Endodermal cell (in vitro differentiated cells): ENCODE data around the gene GRHL1. TPM values are rescaled to one million over a fixed set of nuclear protein-coding genes. Genes with fewer than 3 reads are reported as not detected.

Experiments used
- DNase-seq: peaks from one replicate; pipeline ENCODE4 v3.0.0-alpha.2; 2017
- H3K27ac ChIP-seq: 2 replicates; pipeline ENCODE4 v1.5.1; 2013; ENCODE audit warnings: mild to moderate bottlenecking, low read depth, low read length, moderate library complexity
- H3K27me3 ChIP-seq: 2 replicates; pipeline ENCODE4 v1.6.1; 2013; ENCODE audit warnings: mild to moderate bottlenecking, low read length, moderate library complexity; ENCODE audit not compliant: insufficient read depth, control insufficient read depth, poor library complexity, severe bottlenecking
- H3K36me3 ChIP-seq: 2 replicates; pipeline ENCODE4 v1.7.0; 2013; ENCODE audit warnings: mild to moderate bottlenecking, low read length, moderate library complexity; ENCODE audit not compliant: control insufficient read depth, insufficient read depth
- H3K4me1 ChIP-seq: one replicate; pipeline ENCODE4 v1.7.0; 2013; ENCODE audit warnings: low read length; ENCODE audit not compliant: control insufficient read depth, insufficient read depth
- H3K4me3 ChIP-seq: 2 replicates; pipeline ENCODE4 v1.5.1; 2013; ENCODE audit warnings: mild to moderate bottlenecking, low read length, moderate library complexity
- H3K9ac ChIP-seq: 2 replicates; pipeline ENCODE4 v1.6.1; 2013; ENCODE audit warnings: mild to moderate bottlenecking, low read length, moderate library complexity; ENCODE audit not compliant: poor library complexity, severe bottlenecking; ENCODE audit errors: extremely low read depth
- H3K9me3 ChIP-seq: 2 replicates; pipeline ENCODE4 v1.6.1; 2013; ENCODE audit warnings: mild to moderate bottlenecking, low read length, moderate library complexity; ENCODE audit not compliant: control insufficient read depth
- H3K27ac Mint-ChIP-seq: 2 replicates; pipeline ENCODE4 v1.8.0; 2020; ENCODE audit warnings: mixed read lengths
- H3K27me3 Mint-ChIP-seq: 2 replicates; pipeline ENCODE4 v1.8.0; 2021; ENCODE audit warnings: mild to moderate bottlenecking, mixed read lengths; ENCODE audit not compliant: insufficient read depth
- H3K36me3 Mint-ChIP-seq: 2 replicates; pipeline ENCODE4 v1.8.0; 2020; ENCODE audit warnings: low read depth, mixed read lengths
- H3K4me1 Mint-ChIP-seq: 2 replicates; pipeline ENCODE4 v1.8.0; 2020; ENCODE audit warnings: mixed read lengths
- H3K4me3 Mint-ChIP-seq: 2 replicates; pipeline ENCODE4 v1.8.0; 2020; ENCODE audit warnings: mild to moderate bottlenecking, moderate library complexity, mixed read lengths
- H3K9me3 Mint-ChIP-seq: 2 replicates; pipeline ENCODE4 v1.8.0; 2020; ENCODE audit warnings: mild to moderate bottlenecking, mixed read lengths
- whole genome bisulfite sequencing, 2 experiments: methylation state at CpG; one replicate each; pipeline versions ENCODE4 v1.1.5 to v1.1.7; 2013; ENCODE audit warnings: missing lambda C conversion rate in 2 of 2, mixed read lengths in 1 of 2; ENCODE audit not compliant: insufficient coverage in 1 of 2, insufficient read length in 1 of 2; 5-methylcytosine and 5-hydroxymethylcytosine counted together
- total RNA-seq, 2 donors: library from RNA; stranded (reverse); fragmentation: NEBNext Ultra II Directional in 1 of 2; extraction: Animal tissue kit (Norgen Biotek cat#: 25700) in 1 of 2; gene quantifications; 2 replicates in 1 of 2; 3 replicates in 1 of 2; pipeline ENCODE4 v1.2.1, GENCODE V29; 2021
- TF ChIP-seq, protein P1 (sequence below): fragments of 200-600 bp; sonication (generic); conservative IDR thresholded peaks from 2 replicates; pipeline ENCODE4 v1.5.0; 2021; ENCODE audit warnings: antibody characterized with exemption, mild to moderate bottlenecking

The GRHL1 gene
- total RNA-seq, 2 donors from 2014 or later: 2.7 to 2.9 TPM

DNA sequence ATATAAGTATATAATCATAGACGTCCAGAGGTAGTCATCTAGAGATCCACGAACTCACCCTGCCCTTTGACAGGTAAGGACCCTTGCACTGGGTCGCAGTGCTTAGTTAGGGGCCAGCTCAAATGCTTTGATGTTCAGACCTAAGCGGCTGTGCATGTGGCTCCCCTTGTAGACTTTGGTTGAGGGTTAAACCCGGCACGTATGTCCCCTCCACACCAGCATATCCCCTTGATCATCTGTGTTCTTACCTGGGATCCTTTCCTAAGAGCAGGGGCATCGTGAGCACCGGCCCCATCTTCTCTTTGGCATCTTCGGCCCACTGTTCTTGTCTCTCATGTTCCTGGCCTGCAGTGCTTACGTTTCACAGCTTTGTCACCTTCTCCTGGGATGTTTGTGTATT lies 31.4 kb downstream of the GRHL1 start:
- Histone ChIP-seq H3K27ac (no peak overlapping the region), H3K9me3 (no peaks in the 10 kb centered on the region), H3K4me1 (no peaks in the 10 kb centered on the region), H3K4me3 (no peak overlapping the region), H3K9ac (no peak overlapping the region), H3K27me3 (no peaks in the 10 kb centered on the region), H3K36me3 (no peaks in the 10 kb centered on the region)
- Mint-ChIP-seq H3K4me1 (no peaks in the 10 kb centered on the region), H3K9me3 (no peaks in the 10 kb centered on the region), H3K27ac (no peak overlapping the region), H3K36me3 (peaks cover 3% of the 10 kb centered on the region), H3K4me3 (no peak overlapping the region), H3K27me3 (no peaks in the 10 kb centered on the region)
- 96% methylated on average over 5 to 10 of the region's 10 CpGs for WGBS, 2 experiments
- TF ChIP-seq, protein P1, sequence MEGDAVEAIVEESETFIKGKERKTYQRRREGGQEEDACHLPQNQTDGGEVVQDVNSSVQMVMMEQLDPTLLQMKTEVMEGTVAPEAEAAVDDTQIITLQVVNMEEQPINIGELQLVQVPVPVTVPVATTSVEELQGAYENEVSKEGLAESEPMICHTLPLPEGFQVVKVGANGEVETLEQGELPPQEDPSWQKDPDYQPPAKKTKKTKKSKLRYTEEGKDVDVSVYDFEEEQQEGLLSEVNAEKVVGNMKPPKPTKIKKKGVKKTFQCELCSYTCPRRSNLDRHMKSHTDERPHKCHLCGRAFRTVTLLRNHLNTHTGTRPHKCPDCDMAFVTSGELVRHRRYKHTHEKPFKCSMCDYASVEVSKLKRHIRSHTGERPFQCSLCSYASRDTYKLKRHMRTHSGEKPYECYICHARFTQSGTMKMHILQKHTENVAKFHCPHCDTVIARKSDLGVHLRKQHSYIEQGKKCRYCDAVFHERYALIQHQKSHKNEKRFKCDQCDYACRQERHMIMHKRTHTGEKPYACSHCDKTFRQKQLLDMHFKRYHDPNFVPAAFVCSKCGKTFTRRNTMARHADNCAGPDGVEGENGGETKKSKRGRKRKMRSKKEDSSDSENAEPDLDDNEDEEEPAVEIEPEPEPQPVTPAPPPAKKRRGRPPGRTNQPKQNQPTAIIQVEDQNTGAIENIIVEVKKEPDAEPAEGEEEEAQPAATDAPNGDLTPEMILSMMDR: no peak
- peak; percentile 21 for DNase-seq

DNA sequence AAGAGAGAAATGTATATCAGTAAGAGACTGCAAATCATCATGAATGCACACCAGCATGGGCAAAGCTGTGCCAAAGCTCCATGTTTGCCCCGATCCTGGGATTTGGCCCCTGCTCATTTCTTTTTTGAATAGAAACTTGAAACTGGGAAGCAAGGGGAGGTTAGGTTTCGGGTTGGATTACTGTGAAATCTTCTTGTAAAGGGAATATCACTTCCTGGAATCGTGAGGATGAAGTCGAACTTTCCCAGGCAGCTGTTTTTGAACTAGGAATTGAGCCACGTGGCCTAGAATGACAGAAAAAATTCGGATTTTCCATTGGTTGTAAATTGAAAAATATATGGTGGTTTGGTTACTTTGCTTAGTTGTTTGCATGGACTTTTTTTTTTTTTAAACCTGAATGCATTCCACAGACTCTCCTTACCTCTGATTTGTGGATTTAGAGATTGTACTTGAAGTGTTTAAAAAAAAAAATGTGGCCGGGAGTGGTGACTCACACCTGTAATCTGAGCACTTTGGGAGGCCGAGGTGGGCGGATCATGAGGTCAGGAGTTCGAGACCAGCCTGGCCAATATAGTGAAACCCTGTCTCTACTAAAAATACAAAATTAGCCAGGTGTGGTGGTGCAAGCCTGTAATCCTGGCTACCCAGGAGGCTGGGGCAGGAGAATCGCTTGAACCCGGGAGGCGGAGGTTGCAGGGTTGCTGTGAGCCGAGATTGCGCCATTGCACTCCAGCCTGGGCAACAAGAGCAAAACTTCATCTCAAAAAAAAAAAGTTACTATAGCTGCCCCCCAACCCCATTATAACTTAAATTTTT lies 32.1 kb downstream of the GRHL1 start:
- Histone ChIP-seq H3K9ac (no peak overlapping the region), H3K9me3 (no peaks in the 10 kb centered on the region), H3K27me3 (no peaks in the 10 kb centered on the region), H3K4me3 (no peak overlapping the region), H3K27ac (no peak overlapping the region), H3K36me3 (no peaks in the 10 kb centered on the region), H3K4me1 (no peaks in the 10 kb centered on the region)
- Mint-ChIP-seq H3K9me3 (no peaks in the 10 kb centered on the region), H3K36me3 (peaks cover 3% of the 10 kb centered on the region), H3K4me3 (no peak overlapping the region), H3K27me3 (no peaks in the 10 kb centered on the region), H3K27ac (no peak overlapping the region), H3K4me1 (no peaks in the 10 kb centered on the region)
- TF ChIP-seq, protein P1: no peak
- 84% methylated on average over 11 to 15 of the region's 15 CpGs for WGBS, 2 experiments
- DNase-seq: peak; percentile 31

DNA sequence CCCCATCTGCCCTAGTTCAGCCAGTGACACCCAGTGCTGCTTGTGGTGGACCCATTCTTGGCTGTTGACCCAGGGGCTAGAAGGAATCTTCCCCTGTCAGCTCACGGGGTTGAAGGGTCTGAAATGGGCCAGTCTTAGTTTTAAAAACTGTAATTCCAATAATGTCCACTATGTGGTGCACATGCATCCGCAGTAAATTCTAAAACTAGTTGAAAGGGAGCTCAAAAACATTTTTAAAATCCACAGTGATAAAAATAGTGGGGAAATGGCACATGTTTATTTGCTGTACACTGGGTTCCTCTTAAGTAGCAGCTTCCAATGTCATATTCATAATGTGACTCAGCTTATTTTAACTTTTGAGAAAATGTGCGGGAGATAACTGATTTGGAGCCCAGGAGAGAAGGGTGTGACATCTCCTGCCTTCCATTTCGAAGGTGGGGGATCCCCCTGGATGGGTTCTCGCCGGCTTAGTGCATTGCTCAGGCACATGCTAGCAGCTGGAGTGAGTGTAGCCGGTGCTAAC lies 32.8 kb downstream of the GRHL1 start:
- H3K4me3 Mint-ChIP-seq: no peak overlapping the region
- Histone ChIP-seq H3K9me3 (no peaks in the 10 kb centered on the region), H3K4me1 (no peaks in the 10 kb centered on the region), H3K9ac (no peak overlapping the region), H3K4me3 (no peak overlapping the region), H3K27me3 (no peaks in the 10 kb centered on the region), H3K27ac (no peak overlapping the region), H3K36me3 (no peaks in the 10 kb centered on the region)
- no peak overlapping the region for H3K27ac Mint-ChIP-seq
- no peaks in the 10 kb centered on the region for H3K4me1 Mint-ChIP-seq
- DNase-seq: no peak
- no peaks in the 10 kb centered on the region for H3K27me3 Mint-ChIP-seq
- H3K9me3 Mint-ChIP-seq: no peaks in the 10 kb centered on the region
- TF ChIP-seq, protein P1: peak; percentile 81
- WGBS, 2 experiments: 60 to 62% methylated on average over 4 to 7 of the region's 7 CpGs
- peaks cover 3% of the 10 kb centered on the region for H3K36me3 Mint-ChIP-seq
